RWPE2 (cell line): Measurements from ENCODE around the gene LRRTM1.
A peak's percentile ranks its signal among the peaks of the same experiment; 100 is the strongest.

Experiments
- ATAC-seq: fragments of 200-7000 bp; cut with Tn5 transposase; 3 replicates; pipeline ENCODE4 v1.9.1; 2021; ENCODE audit warnings: low read depth
- DNase-seq: peaks from one replicate; pipeline ENCODE4 v3.0.0-alpha.2; 2020; ENCODE audit warnings: low spot score
- H3K27ac ChIP-seq: fragments of 450-650 bp; 2 replicates; pipeline ENCODE4 v1.5.1; 2017; ENCODE audit warnings: mild to moderate bottlenecking; ENCODE audit not compliant: poor library complexity, severe bottlenecking
- H3K27me3 ChIP-seq: fragments of 250-450 bp; sonication (Bioruptor Pico); 2 replicates; pipeline ENCODE4 v1.5.1; 2021; ENCODE audit warnings: mild to moderate bottlenecking, moderate library complexity; ENCODE audit not compliant: insufficient read depth, poor library complexity, severe bottlenecking
- H3K36me3 ChIP-seq: fragments of 250-450 bp; sonication (Bioruptor Pico); 2 replicates; pipeline ENCODE4 v1.5.1; 2020; ENCODE audit warnings: low read depth, mild to moderate bottlenecking, moderate library complexity
- H3K4me1 ChIP-seq: fragments of 250-450 bp; sonication (Bioruptor Pico); 2 replicates; pipeline ENCODE4 v1.5.1; 2021; ENCODE audit warnings: mild to moderate bottlenecking, moderate library complexity; ENCODE audit not compliant: insufficient read depth, poor library complexity, severe bottlenecking
- H3K4me3 ChIP-seq: fragments of 250-450 bp; sonication (Bioruptor Pico); 2 replicates; pipeline ENCODE4 v1.5.1; 2021; ENCODE audit warnings: mild to moderate bottlenecking, moderate library complexity; ENCODE audit not compliant: severe bottlenecking
- H3K9me3 ChIP-seq: fragments of 250-450 bp; sonication (Bioruptor Pico); 2 replicates; pipeline ENCODE4 v1.5.1; 2021; ENCODE audit warnings: mild to moderate bottlenecking, moderate library complexity; ENCODE audit not compliant: severe bottlenecking
- CTCF ChIP-seq: fragments of 450-650 bp; IDR thresholded peaks from one replicate; pipeline ENCODE4 v1.5.1; 2017; ENCODE audit warnings: mild to moderate bottlenecking, moderate library complexity; ENCODE audit not compliant: poor library complexity, severe bottlenecking

LRRTM1 gene

GRCh38 chr2:80256782-80257167 lies 47.8 kb downstream of the LRRTM1 start:
- no peak for ATAC-seq
- Histone ChIP-seq H3K36me3 (no peaks in the 10 kb centered on the region), H3K4me1 (no peaks in the 10 kb centered on the region), H3K27me3 (no peaks in the 10 kb centered on the region), H3K27ac (no peak overlapping the region), H3K4me3 (no peak overlapping the region), H3K9me3 (no peaks in the 10 kb centered on the region)
- DNase-seq = no peak
- peak; percentile 20 for TF ChIP-seq CTCF

- Histone ChIP-seq H3K27ac (no peak overlapping the region), H3K9me3 (no peaks in the 10 kb centered on the region), H3K36me3 (no peaks in the 10 kb centered on the region), H3K27me3 (no peaks in the 10 kb centered on the region), H3K4me3 (no peak overlapping the region), H3K4me1 (no peaks in the 10 kb centered on the region)
- peak; percentile 40 for TF ChIP-seq CTCF
- DNase-seq (no peak), ATAC-seq (no peak)
Observed at GRCh38 chr2:80255918-80256781, 48.4 kb downstream of the LRRTM1 start.

GRCh38 chr2:80252294-80252986 lies 52.1 kb downstream of the LRRTM1 start:
- H3K27ac ChIP-seq = no peak overlapping the region
- DNase-seq (no peak), ATAC-seq (no peak)
- no peaks in the 10 kb centered on the region for H3K4me1 ChIP-seq
- H3K9me3 ChIP-seq = no peaks in the 10 kb centered on the region
- H3K27me3 ChIP-seq = no peaks in the 10 kb centered on the region
- no peak for TF ChIP-seq CTCF
- H3K4me3 ChIP-seq = no peak overlapping the region
- no peaks in the 10 kb centered on the region for H3K36me3 ChIP-seq
